HFFc6 (cell line): ENCODE measurements around the gene CAST. TPM values are rescaled to one million over a fixed set of nuclear protein-coding genes. Genes with fewer than 3 reads are reported as not detected.
"Not testable (repeated sequence)": the region's sequence is repeated elsewhere in the genome, so short reads cannot be mapped to it uniquely, and the experiment has no call there.

Source experiments
- DNase-seq: peaks from one replicate; pipeline ENCODE4 v3.0.0-alpha.2; 2018
- H3K27ac Mint-ChIP-seq: 2 replicates; pipeline ENCODE4 v1.8.0; 2020; ENCODE audit warnings: mild to moderate bottlenecking, mixed read lengths
- H3K27me3 Mint-ChIP-seq: 2 replicates; pipeline ENCODE4 v1.8.0; 2021; ENCODE audit warnings: mild to moderate bottlenecking, moderate library complexity, mixed read lengths; ENCODE audit not compliant: insufficient read depth
- H3K36me3 Mint-ChIP-seq: 2 replicates; pipeline ENCODE4 v1.8.0; 2021; ENCODE audit warnings: low read depth, mixed read lengths
- H3K4me1 Mint-ChIP-seq: 2 replicates; pipeline ENCODE4 v1.8.0; 2020; ENCODE audit warnings: low read depth, mixed read lengths
- H3K4me3 Mint-ChIP-seq: 2 replicates; pipeline ENCODE4 v1.8.0; 2020; ENCODE audit warnings: mild to moderate bottlenecking, moderate library complexity, mixed read lengths
- H3K9me3 Mint-ChIP-seq: 2 replicates; pipeline ENCODE4 v1.8.0; 2020; ENCODE audit warnings: mild to moderate bottlenecking, mixed read lengths
- CTCF ChIP-seq: fragments of 200-600 bp; sonication (generic); IDR thresholded peaks from 2 replicates; pipeline ENCODE4 v1.5.0; 2021; ENCODE audit warnings: antibody characterized with exemption, mild to moderate bottlenecking
- total RNA-seq, 6 experiments: library from RNA; stranded (reverse); fragmentation: NEBNext Ultra II Directional; extraction: Animal tissue kit (Norgen Biotek cat#: 25700); gene quantifications; 2 replicates in 1 of 6; 3 replicates in 5 of 6; pipeline ENCODE4 v1.2.3, GENCODE V29; 2021

The CAST gene
- total RNA-seq, 6 experiments from 2014 or later = 274 to 342 (median 322) TPM

GRCh38 chr5:96795626-96796025 lies 133.4 kb downstream of the CAST start:
- Mint-ChIP-seq H3K4me1 (peaks cover 12% of the 10 kb centered on the region), H3K27ac (no peak overlapping the region), H3K36me3 (peaks cover 42% of the 10 kb centered on the region), H3K9me3 (no peaks in the 10 kb centered on the region), H3K4me3 (no peak overlapping the region), H3K27me3 (0 out of 2 replicates have a peak, but pooled peaks cover 2% of the 10 kb centered on the region)
- DNase-seq = no peak
- no peak for TF ChIP-seq CTCF

GRCh38 chr5:96796434-96796833 lies 134.3 kb downstream of the CAST start:
- TF ChIP-seq CTCF = no peak
- Mint-ChIP-seq H3K36me3 (peaks cover 41% of the 10 kb centered on the region), H3K27ac (no peak overlapping the region), H3K4me3 (no peak overlapping the region), H3K4me1 (peaks cover 3% of the 10 kb centered on the region), H3K9me3 (no peaks in the 10 kb centered on the region), H3K27me3 (no peaks in the 10 kb centered on the region)
- DNase-seq = no peak

- H3K4me3 Mint-ChIP-seq, H3K4me1 Mint-ChIP-seq, DNase-seq, H3K27ac Mint-ChIP-seq, H3K27me3 Mint-ChIP-seq, H3K36me3 Mint-ChIP-seq, H3K9me3 Mint-ChIP-seq: not testable (repeated sequence)
Measured at GRCh38 chr5:96801718-96802117, 139.5 kb downstream of the CAST start.

GRCh38 chr5:96807075-96807654 lies 145.0 kb downstream of the CAST start:
- Mint-ChIP-seq H3K27ac (peak overlapping the region; percentile 98), H3K9me3 (no peaks in the 10 kb centered on the region), H3K36me3 (no peaks in the 10 kb centered on the region; the same call in 1 of the 2 replicates), H3K27me3 (peaks cover 7% of the 10 kb centered on the region), H3K4me3 (peak overlapping the region; percentile 96), H3K4me1 (peaks cover 16% of the 10 kb centered on the region)
- peak; percentile 41 for DNase-seq
- TF ChIP-seq CTCF = no peak

- H3K36me3 Mint-ChIP-seq = no peaks in the 10 kb centered on the region; the same call in 1 of the 2 replicates
Measured at GRCh38 chr5:96808541-96808828, 146.3 kb downstream of the CAST start.

More at GRCh38 chr5:96808541-96808828, 146.3 kb downstream of the CAST start:
- peak overlapping the region; percentile 98 for H3K27ac Mint-ChIP-seq
- no peak for DNase-seq
- no peaks in the 10 kb centered on the region for H3K9me3 Mint-ChIP-seq
- H3K4me3 Mint-ChIP-seq = peak overlapping the region; percentile 96
- H3K27me3 Mint-ChIP-seq = peaks cover 7% of the 10 kb centered on the region
- H3K4me1 Mint-ChIP-seq = peaks cover 16% of the 10 kb centered on the region
- TF ChIP-seq CTCF = no peak
